C1 segment of cervical spinal cord (tissue), 14 donors: Measurements from ENCODE around the gene DYNLT2.
"Not testable (repeated sequence)": the region's sequence is repeated elsewhere in the genome, so short reads cannot be mapped to it uniquely, and the experiment has no call there.

Experiments
- DNase-seq, 14 donors: peaks; one replicate each; lab custom pipeline; 2025; lab: John Stamatoyannopoulos, UW

The DYNLT2 gene

DNA sequence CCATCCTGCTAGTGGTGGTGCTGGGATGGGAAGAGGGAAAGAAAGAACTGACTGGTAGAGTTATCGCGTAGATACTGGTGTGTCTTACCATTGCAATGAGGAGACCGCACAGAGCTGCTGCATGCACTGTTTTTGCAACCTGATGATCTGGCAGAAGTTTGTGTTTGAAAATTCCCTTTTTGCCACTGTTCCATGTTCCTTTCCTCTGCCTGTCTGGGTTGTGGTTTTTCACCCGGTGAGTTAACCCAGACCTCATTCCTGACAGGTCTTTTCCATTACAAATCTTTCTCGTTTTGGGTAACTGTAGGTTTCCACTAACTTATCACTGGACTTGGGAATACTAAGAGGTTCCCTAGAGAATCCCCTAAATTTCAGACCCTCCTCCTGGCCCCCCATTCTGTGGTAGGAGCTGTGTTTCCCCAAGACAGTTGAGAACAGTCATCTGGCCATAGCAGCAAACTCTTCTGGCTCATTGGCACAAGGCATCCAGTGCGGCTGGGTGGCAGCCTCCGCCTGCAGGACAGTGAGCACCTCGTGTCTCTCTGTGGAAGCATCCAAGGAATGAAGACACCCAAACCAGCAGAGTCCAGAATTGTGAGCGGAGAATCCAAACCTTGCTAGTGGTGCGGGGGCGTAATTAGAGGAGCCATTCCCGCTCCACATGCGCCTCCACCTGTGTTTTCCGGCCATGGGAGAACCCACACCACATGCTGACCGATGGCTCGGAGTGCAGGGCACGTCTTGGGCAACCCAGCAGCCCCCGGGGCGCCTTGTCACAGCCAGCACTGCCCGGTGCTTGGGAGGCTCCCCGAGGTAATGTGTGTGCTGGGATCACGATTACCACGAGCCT, 32.8 kb upstream of the DYNLT2 start:
- DNase-seq = no peak

DNA sequence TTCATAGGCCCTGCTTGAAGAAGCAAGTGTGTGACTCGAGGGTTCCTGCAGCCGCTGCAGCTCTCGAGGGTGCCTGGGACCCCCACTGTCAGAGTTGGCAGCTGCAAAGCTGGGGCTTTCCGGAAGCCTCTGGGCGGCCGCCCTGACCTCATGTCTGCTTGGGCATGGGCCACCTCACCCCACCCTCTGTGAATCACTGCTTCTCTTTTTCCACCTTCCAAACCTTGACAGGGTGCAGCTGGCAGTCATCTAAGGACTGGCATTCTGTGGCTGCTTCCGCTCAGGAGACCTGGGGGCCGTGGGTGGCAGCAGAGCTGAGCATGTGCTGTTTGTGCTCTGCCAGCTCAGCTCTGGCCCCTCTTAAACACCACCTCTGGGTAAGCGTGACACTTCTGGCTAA, 32.0 kb upstream of the DYNLT2 start:
- no peak for DNase-seq

DNA sequence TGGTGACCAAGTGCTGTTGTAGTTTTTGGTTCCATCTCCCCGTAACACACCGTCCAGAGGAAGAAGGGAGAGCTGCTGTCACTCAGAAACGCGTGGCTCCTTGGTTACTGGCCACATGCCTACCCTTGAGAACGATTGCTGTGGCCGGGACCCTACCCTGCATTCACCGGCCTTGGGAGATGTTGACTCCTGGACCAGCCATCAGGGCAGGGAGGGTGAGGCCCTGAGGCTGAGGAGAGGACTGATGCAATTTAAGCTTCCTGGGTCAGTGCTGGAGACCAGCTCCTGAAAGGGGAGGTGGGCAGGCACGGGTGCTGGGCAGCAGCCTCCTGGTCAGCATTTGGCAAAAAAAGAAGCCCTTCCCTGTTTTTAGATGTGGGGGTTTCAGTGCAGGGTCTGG, 31.6 kb upstream of the DYNLT2 start:
- DNase-seq = no peak

GRCh38 chr6:169780571-169781091, 29.3 kb upstream of the DYNLT2 start:
- DNase-seq = no peak

GRCh38 chr6:169779896-169780295, 28.5 kb upstream of the DYNLT2 start:
- DNase-seq = no peak

DNA sequence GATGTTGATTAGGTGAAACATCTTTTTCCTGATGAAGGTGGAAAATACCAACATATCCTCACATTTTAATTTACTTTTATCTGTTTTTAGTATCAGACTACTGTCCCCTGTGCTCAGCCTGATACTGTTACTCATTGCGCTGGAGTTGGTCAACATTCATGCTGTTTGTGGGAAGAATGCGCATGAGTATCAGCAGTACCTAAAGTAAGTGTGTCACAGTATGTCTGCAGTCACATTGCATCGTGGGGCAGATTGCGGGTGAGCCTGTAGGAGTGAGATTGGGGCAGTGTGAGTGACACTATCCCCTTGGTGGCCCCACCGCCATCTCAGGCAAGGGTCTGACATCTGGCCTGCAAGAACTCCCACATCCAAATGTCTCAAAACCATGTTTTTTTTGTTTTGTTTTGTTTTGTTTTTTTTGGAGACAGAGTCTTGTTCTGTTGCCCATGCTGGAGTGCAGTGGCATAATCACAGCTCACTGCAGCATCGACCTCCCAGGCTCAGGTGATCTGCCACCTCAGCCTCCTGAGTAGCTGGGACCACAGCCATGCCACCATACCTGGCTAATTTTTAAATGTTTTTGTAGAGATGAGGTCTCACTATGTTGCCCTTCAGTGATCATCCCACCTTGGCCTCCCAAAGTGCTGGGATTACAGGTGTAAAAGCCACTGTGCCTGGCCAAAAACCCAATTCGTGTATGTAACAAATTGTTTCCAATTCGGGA, 27.9 kb upstream of the DYNLT2 start:
- DNase-seq = no peak

DNA sequence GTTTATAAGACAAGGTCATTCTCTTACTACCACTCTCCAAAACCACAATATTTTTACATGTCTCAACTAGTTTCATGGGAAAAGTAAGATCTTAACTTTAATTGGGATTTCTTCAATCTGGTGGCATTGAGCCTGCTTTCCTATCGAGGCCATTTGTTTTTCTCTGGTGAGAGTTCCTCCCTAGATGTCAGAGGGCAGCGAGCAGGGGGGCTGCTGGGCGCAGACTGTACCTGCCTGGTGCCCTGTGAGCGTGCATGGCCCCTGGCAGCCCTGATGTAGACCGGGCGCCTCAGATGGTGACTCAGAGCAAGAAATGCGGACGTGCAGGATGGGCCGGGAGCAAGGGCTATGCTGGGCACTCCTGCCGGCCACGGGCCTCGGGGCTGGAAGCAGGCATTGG, 27.3 kb upstream of the DYNLT2 start:
- DNase-seq = no peak

GRCh38 chr6:169777896-169778295, 26.5 kb upstream of the DYNLT2 start:
- DNase-seq = no peak

- DNase-seq = no peak
Measured at GRCh38 chr6:169776379-169776778, 25.0 kb upstream of the DYNLT2 start.

- no peak for DNase-seq
Measured at GRCh38 chr6:169775321-169775720, 23.9 kb upstream of the DYNLT2 start.

- no peak for DNase-seq
Measured at GRCh38 chr6:169774347-169774746, 23.0 kb upstream of the DYNLT2 start.

GRCh38 chr6:169766921-169767736, 15.8 kb upstream of the DYNLT2 start:
- no peak for DNase-seq

DNA sequence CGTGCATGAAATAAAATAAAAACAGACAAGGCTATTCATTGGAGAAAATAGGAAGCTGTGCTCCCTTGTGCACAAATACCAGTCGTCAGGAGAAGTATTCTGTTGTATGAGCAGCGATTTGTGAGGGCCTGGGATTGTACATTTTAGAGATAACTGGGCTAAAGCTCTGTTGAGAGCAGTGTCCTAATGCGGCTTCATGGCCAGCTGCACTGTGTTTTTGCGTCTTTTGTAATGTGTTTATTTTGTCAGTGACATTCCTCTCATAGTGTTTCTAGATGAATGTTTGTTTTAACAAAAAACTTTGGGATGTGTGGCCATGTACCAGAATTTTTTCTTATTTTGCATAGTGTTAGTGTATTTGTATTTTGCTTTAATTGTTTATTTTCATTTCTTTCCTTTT, 14.9 kb upstream of the DYNLT2 start:
- no peak for DNase-seq

GRCh38 chr6:169765789-169766188, 14.4 kb upstream of the DYNLT2 start:
- not testable (repeated sequence) for DNase-seq

DNA sequence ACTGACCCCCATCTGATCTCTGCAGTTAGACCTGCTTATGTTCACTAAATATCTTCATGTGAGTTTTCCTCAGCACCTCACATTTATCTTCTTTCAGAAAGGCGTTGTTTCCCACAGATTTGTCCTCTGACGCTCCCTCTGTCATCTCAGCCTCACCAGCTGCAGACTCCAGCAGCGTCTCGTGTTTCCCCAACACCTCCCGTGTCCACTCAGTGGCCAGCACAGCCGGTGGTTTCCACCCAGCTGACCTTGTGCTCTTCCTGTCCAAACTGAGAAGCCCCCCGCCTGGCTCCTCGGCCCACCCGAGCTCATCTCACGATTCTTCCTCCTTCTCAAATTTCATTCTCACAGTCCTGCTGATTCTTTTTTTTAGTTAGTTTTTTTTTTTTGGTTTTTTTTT, 12.5 kb upstream of the DYNLT2 start:
- no peak for DNase-seq

GRCh38 chr6:169763308-169763707, 11.9 kb upstream of the DYNLT2 start:
- DNase-seq = no peak

DNA sequence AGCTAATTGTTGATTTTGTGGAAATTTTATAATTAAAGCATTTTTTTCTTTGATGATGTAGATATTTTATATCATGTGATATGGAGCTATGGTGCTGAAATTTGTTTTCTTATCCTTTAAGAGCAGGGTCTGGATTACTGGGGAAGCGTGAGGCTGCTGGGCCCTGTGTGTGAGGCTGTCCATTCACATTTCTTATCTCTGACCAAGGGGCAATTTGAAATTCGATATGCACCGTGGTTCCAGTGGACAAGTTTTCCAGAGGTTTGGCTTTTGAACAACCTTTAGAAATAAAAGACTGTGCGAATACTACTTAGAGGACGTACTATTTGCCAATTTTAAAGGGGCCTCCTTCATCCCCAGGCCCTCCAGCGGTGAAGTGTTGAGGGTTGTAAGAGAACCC, 3.8 kb upstream of the DYNLT2 start:
- DNase-seq = no peak

DNA sequence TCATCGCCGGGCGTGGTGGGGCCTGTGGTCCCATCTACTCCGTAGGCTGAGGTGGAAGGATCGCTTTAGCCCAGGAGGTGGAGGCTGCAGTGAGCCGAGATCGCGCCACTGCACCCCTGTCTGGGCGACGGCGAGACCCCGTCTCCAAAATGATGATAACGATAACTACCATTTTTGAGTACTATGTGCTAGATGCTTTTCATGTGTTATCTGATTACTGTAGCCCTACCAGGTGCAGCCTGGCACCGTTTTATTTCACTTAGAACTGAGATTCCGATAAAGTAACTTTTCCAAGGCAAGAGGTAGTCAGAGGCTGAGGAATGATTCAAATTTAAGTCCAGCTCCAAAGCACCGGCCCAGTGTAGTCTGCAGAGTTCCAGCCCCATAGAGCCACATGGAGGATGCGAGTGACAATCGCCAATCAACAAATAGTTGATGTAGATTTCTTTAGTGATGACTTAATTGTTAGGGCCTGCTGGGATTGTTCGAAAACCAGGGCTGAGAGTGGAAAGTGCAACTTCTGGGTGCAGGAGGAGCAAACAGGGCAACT, 777 bp upstream of the DYNLT2 start:
- peak in 4 of 14 donors; percentile 7 to 37 (median 31) for DNase-seq

GRCh38 chr6:169746556-169746955, 4.8 kb downstream of the DYNLT2 start:
- DNase-seq = no peak

GRCh38 chr6:169745405-169745804, 6.0 kb downstream of the DYNLT2 start:
- no peak for DNase-seq

DNA sequence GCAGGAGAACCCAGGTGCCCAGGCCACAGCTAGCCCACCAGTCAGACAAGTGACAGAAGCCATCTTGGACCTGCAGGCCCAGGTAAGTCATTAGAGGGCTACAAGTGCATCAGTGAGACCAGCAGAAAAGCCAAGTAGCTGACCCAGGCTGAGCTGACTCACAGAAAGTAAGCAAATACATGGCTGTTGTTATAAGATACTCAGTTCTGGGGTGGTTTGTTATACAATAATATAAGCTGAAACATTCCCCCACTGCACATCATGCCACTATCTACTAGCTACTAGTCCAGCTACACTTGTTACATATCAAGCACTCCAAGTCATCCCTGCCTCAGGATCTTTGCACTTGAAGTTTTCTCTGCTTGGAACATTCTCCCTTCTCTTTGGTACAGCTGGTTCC, 10.0 kb downstream of the DYNLT2 start:
- DNase-seq = no peak
